ENCODE results near the gene AGAP1. TPM values are rescaled to one million over a fixed set of nuclear protein-coding genes. Genes with fewer than 3 reads are reported as not detected.

Gene AGAP1
- total and polyA plus RNA-seq, 7 donors, result 10.8 to 42.7 (median 18.6) TPM

- intact Hi-C loops (cut with DNase I), result no loop called here
- no peak for TF ChIP-seq CTCF (IDR thresholded peaks at IDR 0.05)
- no peak for TF ChIP-seq POLR2A (IDR thresholded peaks at IDR 0.05)
- TF ChIP-seq POLR2AphosphoS5 (IDR thresholded peaks at IDR 0.05), result no peak
- no peak for TF ChIP-seq EP300 (IDR thresholded peaks at IDR 0.05)
- WGBS, 2 donors, result 90 to 93% methylated on average over 6 of the region's 6 CpGs
- Histone ChIP-seq H3K27ac (peak overlapping the region in 3 of 4 donors; percentile 74 to 80 (median 74)), H3K4me1 (peaks cover 0 to 48% (median 34%) of the 10 kb centered on the region in 4 donors), H3K36me3 (peaks cover 0 to 3% (median 0%) of the 10 kb centered on the region in 4 donors), H3K9me3 (no peaks in the 10 kb centered on the region), H3K27me3 (no peaks in the 10 kb centered on the region), H3K4me3 (no peak overlapping the region)
- peak; percentile 51 for DNase-seq
These were observed 229.5 kb downstream of the AGAP1 start for GRCh38 chr2:235723371-235723770.

- Histone ChIP-seq H3K4me3 (no peak overlapping the region), H3K27me3 (no peaks in the 10 kb centered on the region), H3K9me3 (no peaks in the 10 kb centered on the region), H3K27ac (peak overlapping the region; percentile 74 to 86 (median 77)), H3K4me1 (peaks cover 0 to 53% (median 36%) of the 10 kb centered on the region in 4 donors), H3K36me3 (peaks cover 0 to 3% (median 0%) of the 10 kb centered on the region in 4 donors)
- TF ChIP-seq EP300 (IDR thresholded peaks at IDR 0.05) (no peak), POLR2A (IDR thresholded peaks at IDR 0.05) (no peak), POLR2AphosphoS5 (IDR thresholded peaks at IDR 0.05) (no peak), CTCF (IDR thresholded peaks at IDR 0.05) (no peak)
- DNase-seq, result peak; percentile 63
- WGBS, 2 donors, result 91 to 93% methylated on average over 16 of the region's 16 CpGs
- intact Hi-C loops (cut with DNase I), result no loop called here
These were observed 230.1 kb downstream of the AGAP1 start for GRCh38 chr2:235723811-235724465.

GRCh38 chr2:235725016-235725489, 231.2 kb downstream of the AGAP1 start:
- intact Hi-C loops (cut with DNase I), result loop anchor here (5.0 kb wide), 1 partner anchor 48 kb away; no protein-coding TSS in a partner anchor
- peak; percentile 95 for DNase-seq
- Histone ChIP-seq H3K27ac (peak overlapping the region; percentile 74 to 86 (median 77)), H3K9me3 (no peaks in the 10 kb centered on the region), H3K4me3 (peak overlapping the region in 2 of 4 donors; percentile 5 to 19), H3K4me1 (peaks cover 0 to 62% (median 36%) of the 10 kb centered on the region in 4 donors), H3K36me3 (peaks cover 0 to 3% (median 0%) of the 10 kb centered on the region in 4 donors), H3K27me3 (no peaks in the 10 kb centered on the region)
- TF ChIP-seq POLR2A (IDR thresholded peaks at IDR 0.05), result no peak
- TF ChIP-seq EP300 (IDR thresholded peaks at IDR 0.05), result peak in 2 of 4 donors; percentile 24 to 64
- TF ChIP-seq CTCF (IDR thresholded peaks at IDR 0.05), result no peak
- TF ChIP-seq POLR2AphosphoS5 (IDR thresholded peaks at IDR 0.05), result peak; percentile 27 to 79 (median 59)
- WGBS, 2 donors, result 38 to 64% methylated on average over 8 of the region's 8 CpGs

- Histone ChIP-seq H3K27me3 (no peaks in the 10 kb centered on the region), H3K9me3 (no peaks in the 10 kb centered on the region), H3K36me3 (peaks cover 0 to 3% (median 0%) of the 10 kb centered on the region in 4 donors), H3K4me3 (no peak overlapping the region), H3K27ac (peak overlapping the region; percentile 74 to 86 (median 77)), H3K4me1 (peaks cover 0 to 63% (median 36%) of the 10 kb centered on the region in 4 donors)
- WGBS, 2 donors, result 93 to 95% methylated on average over 4 of the region's 4 CpGs
- no peak for DNase-seq
- intact Hi-C loops (cut with DNase I), result loop anchor here (5.0 kb wide), 1 partner anchor 49 kb away; no protein-coding TSS in a partner anchor
- TF ChIP-seq POLR2AphosphoS5 (IDR thresholded peaks at IDR 0.05) (no peak), CTCF (IDR thresholded peaks at IDR 0.05) (no peak), POLR2A (IDR thresholded peaks at IDR 0.05) (no peak), EP300 (IDR thresholded peaks at IDR 0.05) (no peak)
These were observed 232.0 kb downstream of the AGAP1 start for GRCh38 chr2:235725841-235726240.

Data from sigmoid colon (tissue), 7 donors.